ENCODE results near the gene MOGAT2. TPM values are rescaled to one million over a fixed set of nuclear protein-coding genes. Genes with fewer than 3 reads are reported as not detected.

The MOGAT2 gene
- total RNA-seq, 4 donors from 2014 or later, result 3.5 to 12.4 (median 4.9) TPM

GRCh38 chr11:75760243-75760642 is 42.6 kb downstream of the MOGAT2 start:
- Histone ChIP-seq H3K27ac (no peak overlapping the region), H3K4me3 (no peak overlapping the region), H3K4me1 (no peaks in the 10 kb centered on the region), H3K27me3 (no peaks in the 10 kb centered on the region), H3K9me3 (no peaks in the 10 kb centered on the region), H3K36me3 (no peaks in the 10 kb centered on the region)
- no peak for DNase-seq (ENCODE audit: low spot score in 2 of 2)
- TF ChIP-seq CTCF (IDR thresholded peaks at IDR 0.05) (no peak), EP300 (IDR thresholded peaks at IDR 0.05) (no peak), POLR2AphosphoS5 (IDR thresholded peaks at IDR 0.05) (no peak), POLR2A (IDR thresholded peaks at IDR 0.05) (no peak)

- Histone ChIP-seq H3K27me3 (no peaks in the 10 kb centered on the region), H3K36me3 (no peaks in the 10 kb centered on the region), H3K27ac (no peak overlapping the region), H3K4me1 (no peaks in the 10 kb centered on the region), H3K9me3 (no peaks in the 10 kb centered on the region), H3K4me3 (no peak overlapping the region)
- DNase-seq (ENCODE audit: low spot score in 2 of 2), result no peak
- TF ChIP-seq POLR2AphosphoS5 (IDR thresholded peaks at IDR 0.05) (no peak), POLR2A (IDR thresholded peaks at IDR 0.05) (no peak), CTCF (IDR thresholded peaks at IDR 0.05) (no peak)
- 95% methylated on average over 3 of the region's 3 CpGs for WGBS
These were observed 43.3 kb downstream of the MOGAT2 start for GRCh38 chr11:75760710-75761493.

- WGBS, result 93% methylated on average over 8 of the region's 8 CpGs
- no peaks in the 10 kb centered on the region for H3K36me3 ChIP-seq
- DNase-seq (ENCODE audit: low spot score in 2 of 2), result no peak
These were observed 44.5 kb downstream of the MOGAT2 start for GRCh38 chr11:75762158-75762557.

GRCh38 chr11:75762885-75763284 is 45.2 kb downstream of the MOGAT2 start:
- Histone ChIP-seq H3K9me3 (no peaks in the 10 kb centered on the region), H3K27me3 (no peaks in the 10 kb centered on the region), H3K27ac (no peak overlapping the region), H3K4me3 (no peak overlapping the region), H3K36me3 (no peaks in the 10 kb centered on the region), H3K4me1 (peaks cover 2% of the 10 kb centered on the region)
- 74% methylated on average over 2 of the region's 2 CpGs for WGBS
- no peak for TF ChIP-seq POLR2AphosphoS5 (IDR thresholded peaks at IDR 0.05)
- TF ChIP-seq CTCF (IDR thresholded peaks at IDR 0.05), result no peak
- no peak for TF ChIP-seq POLR2A (IDR thresholded peaks at IDR 0.05)
- no peak for TF ChIP-seq EP300 (IDR thresholded peaks at IDR 0.05)
- no peak for DNase-seq (ENCODE audit: low spot score in 2 of 2)

More at GRCh38 chr11:75762158-75762557, 44.5 kb downstream of the MOGAT2 start:
- TF ChIP-seq EP300 (IDR thresholded peaks at IDR 0.05) (no peak), POLR2A (IDR thresholded peaks at IDR 0.05) (no peak), CTCF (IDR thresholded peaks at IDR 0.05) (no peak), POLR2AphosphoS5 (IDR thresholded peaks at IDR 0.05) (no peak)
- no peaks in the 10 kb centered on the region for H3K4me1 ChIP-seq
- H3K27me3 ChIP-seq, result no peaks in the 10 kb centered on the region
- H3K27ac ChIP-seq, result no peak overlapping the region
- no peaks in the 10 kb centered on the region for H3K9me3 ChIP-seq
- H3K4me3 ChIP-seq, result no peak overlapping the region

- 59% methylated on average over 2 of the region's 3 CpGs for WGBS
- H3K9me3 ChIP-seq, result no peaks in the 10 kb centered on the region
- H3K27me3 ChIP-seq, result peaks cover 4% of the 10 kb centered on the region
- TF ChIP-seq CTCF (IDR thresholded peaks at IDR 0.05) (no peak), POLR2AphosphoS5 (IDR thresholded peaks at IDR 0.05) (no peak), EP300 (IDR thresholded peaks at IDR 0.05) (no peak), POLR2A (IDR thresholded peaks at IDR 0.05) (no peak)
- DNase-seq (ENCODE audit: low spot score in 2 of 2), result no peak
- H3K4me1 ChIP-seq, result peaks cover 12% of the 10 kb centered on the region
- no peaks in the 10 kb centered on the region for H3K36me3 ChIP-seq
- H3K4me3 ChIP-seq, result no peak overlapping the region
- H3K27ac ChIP-seq, result no peak overlapping the region
These were observed 46.2 kb downstream of the MOGAT2 start for GRCh38 chr11:75763846-75764245.

Data from suprapubic skin (tissue), 4 donors.